SK-N-MC (cell line): ENCODE measurements around the gene QKI.

Experiments used
- EZH2 ChIP-seq: fragments of 200-600 bp; sonication (generic); IDR thresholded peaks from one replicate; pipeline ENCODE4 v1.6.1; 2017; ENCODE audit warnings: antibody characterized with exemption
- POLR2AphosphoS5 ChIP-seq: IDR thresholded peaks from 2 replicates; pipeline ENCODE4 v1.6.1; 2012; ENCODE audit warnings: mild to moderate bottlenecking, low read depth, low read length, borderline replicate concordance

GRCh38 chr6:163405412-163406309 lies 8.9 kb upstream of the QKI start:
- no peak for TF ChIP-seq EZH2
- no peak for TF ChIP-seq POLR2AphosphoS5
